Measurements from ENCODE around the gene UHMK1.
"Not testable (repeated sequence)": the region's sequence is repeated elsewhere in the genome, so short reads cannot be mapped to it uniquely, and the experiment has no call there.

Gene UHMK1

GRCh38 chr1:162497723-162498495 is at the start of gene UHMK1:
Gene UHMK1 (plus strand): TSS chr1:162497818. CDS start chr1:162498001, 183 bp downstream.
- peak; percentile 73 for DNase-seq

- DNase-seq = not testable (repeated sequence)
Observed at GRCh38 chr1:162454361-162454760, 43.3 kb upstream of the UHMK1 start.

GRCh38 chr1:162456323-162456722 is 41.3 kb upstream of the UHMK1 start:
- no peak for DNase-seq

GRCh38 chr1:162458236-162458635 is 39.4 kb upstream of the UHMK1 start:
- DNase-seq = no peak

GRCh38 chr1:162462425-162462824 is 35.2 kb upstream of the UHMK1 start:
- not testable (repeated sequence) for DNase-seq

- DNase-seq = no peak
Observed at GRCh38 chr1:162463021-162463420, 34.6 kb upstream of the UHMK1 start.

GRCh38 chr1:162466797-162467196 is 30.8 kb upstream of the UHMK1 start:
- no peak for DNase-seq

- no peak for DNase-seq
Observed at GRCh38 chr1:162470216-162470615, 27.4 kb upstream of the UHMK1 start.

GRCh38 chr1:162471290-162471853 is 26.2 kb upstream of the UHMK1 start:
- no peak for DNase-seq

GRCh38 chr1:162475089-162475488 is 22.5 kb upstream of the UHMK1 start:
- no peak for DNase-seq

GRCh38 chr1:162475539-162476185 is 22.0 kb upstream of the UHMK1 start:
- DNase-seq = no peak

GRCh38 chr1:162476620-162477019 is 21.0 kb upstream of the UHMK1 start:
- no peak for DNase-seq

- DNase-seq = no peak
Observed at GRCh38 chr1:162485236-162485635, 12.4 kb upstream of the UHMK1 start.

GRCh38 chr1:162487241-162487640 is 10.4 kb upstream of the UHMK1 start:
- no peak for DNase-seq

GRCh38 chr1:162488219-162488618 is 9.4 kb upstream of the UHMK1 start:
- no peak for DNase-seq

- not testable (repeated sequence) for DNase-seq
Observed at GRCh38 chr1:162495531-162496233, 1.9 kb upstream of the UHMK1 start.

GRCh38 chr1:162497104-162497722 is 405 bp upstream of the UHMK1 start:
- DNase-seq = no peak

GRCh38 chr1:162498496-162498810 is 835 bp downstream of the UHMK1 start:
- DNase-seq = no peak

GRCh38 chr1:162500805-162501204 is 3.2 kb downstream of the UHMK1 start:
- DNase-seq = no peak

GRCh38 chr1:162502077-162502476 is 4.5 kb downstream of the UHMK1 start:
- no peak for DNase-seq

- no peak for DNase-seq
Observed at GRCh38 chr1:162502928-162503327, 5.3 kb downstream of the UHMK1 start.

GRCh38 chr1:162527314-162527713 is 29.7 kb downstream of the UHMK1 start:
- no peak for DNase-seq

- DNase-seq = no peak
Observed at GRCh38 chr1:162530307-162530987, 32.8 kb downstream of the UHMK1 start.
